Activated CD4-positive, alpha-beta memory T cell treated with anti-CD3 and anti-CD28 coated beads for 36 hours (primary cell): ENCODE data around the gene DGCR6L. TPM values are rescaled to one million over a fixed set of nuclear protein-coding genes. Genes with fewer than 3 reads are reported as not detected.
"Not testable (repeated sequence)": the region's sequence is repeated elsewhere in the genome, so short reads cannot be mapped to it uniquely, and the experiment has no call there.

Experiments
- CTCF ChIA-PET: fragments of 350-600 bp; sonication (Branson Sonifier 250); formaldehyde crosslinking; loops from one replicate; lab custom pipeline; 2021; ENCODE audit warnings: antibody characterized with exemption, inconsistent platforms; lab: Charles Lee
- POLR2A ChIA-PET: fragments of 350-600 bp; sonication (Branson Sonifier 250); formaldehyde crosslinking; loops from one replicate; lab custom pipeline; 2021; ENCODE audit warnings: antibody characterized with exemption; lab: Charles Lee
- DNase-seq: peaks from one replicate; pipeline ENCODE4 v3.0.0-alpha.2; 2020
- H3K27ac Mint-ChIP-seq: one replicate; pipeline ENCODE4 v1.8.0; 2021; ENCODE audit warnings: mixed read lengths
- H3K27me3 Mint-ChIP-seq: one replicate; pipeline ENCODE4 v1.8.0; 2021; ENCODE audit warnings: mixed read lengths
- H3K36me3 Mint-ChIP-seq: one replicate; pipeline ENCODE4 v1.8.0; 2021; ENCODE audit warnings: mixed read lengths
- H3K4me1 Mint-ChIP-seq: one replicate; pipeline ENCODE4 v1.8.0; 2021; ENCODE audit warnings: low read depth, mixed read lengths
- H3K4me3 Mint-ChIP-seq: one replicate; pipeline ENCODE4 v1.8.0; 2021; ENCODE audit warnings: mild to moderate bottlenecking, mixed read lengths
- H3K9me3 Mint-ChIP-seq: one replicate; pipeline ENCODE4 v1.8.0; 2021; ENCODE audit warnings: mixed read lengths
- intact Hi-C: fragments of 100-400 bp; cut with micrococcal nuclease; formaldehyde crosslinking; loops from one replicate; pipeline ENCODE4 v1.15.1; 2023
- total RNA-seq, 2 experiments: library from RNA; stranded (reverse); gene quantifications; one replicate each; pipeline ENCODE4 v1.2.3, GENCODE V29; 2021

Gene DGCR6L
- total RNA-seq, 2 experiments from 2014 or later: 26.9 to 31.3 TPM

GRCh38 chr22:20283674-20284066 lies 36.2 kb downstream of the DGCR6L start:
- Mint-ChIP-seq H3K4me1 (no peaks in the 10 kb centered on the region), H3K4me3 (no peak overlapping the region), H3K27ac (no peak overlapping the region), H3K9me3 (no peaks in the 10 kb centered on the region), H3K36me3 (no peaks in the 10 kb centered on the region), H3K27me3 (peaks cover 2% of the 10 kb centered on the region)
- ChIA-PET POLR2A (no interaction called here), CTCF (interaction anchor here (1.2 to 4.9 kb wide), 3 partner anchors 46 to 127 kb away, joined by 3 to 48 read pairs (median 8); no protein-coding TSS in a partner anchor)
- intact Hi-C loops: no loop called here
- no peak for DNase-seq

GRCh38 chr22:20282901-20283673 lies 36.8 kb downstream of the DGCR6L start:
- Mint-ChIP-seq H3K27ac (no peak overlapping the region), H3K9me3 (no peaks in the 10 kb centered on the region), H3K27me3 (peaks cover 2% of the 10 kb centered on the region), H3K4me1 (no peaks in the 10 kb centered on the region), H3K4me3 (no peak overlapping the region), H3K36me3 (no peaks in the 10 kb centered on the region)
- POLR2A ChIA-PET: no interaction called here
- DNase-seq: no peak
- CTCF ChIA-PET: interaction anchor here (1.9 to 4.9 kb wide), 2 partner anchors 124 to 127 kb away, joined by 8 to 48 read pairs; no protein-coding TSS in a partner anchor
- intact Hi-C loops: no loop called here

GRCh38 chr22:20281891-20282290 lies 38.0 kb downstream of the DGCR6L start:
- CTCF ChIA-PET: interaction anchor here (0.9 kb wide), 1 partner anchor 125 kb away, joined by 4 read pairs; no protein-coding TSS in a partner anchor
- Mint-ChIP-seq H3K4me1 (no peaks in the 10 kb centered on the region), H3K27me3 (peaks cover 2% of the 10 kb centered on the region), H3K36me3 (no peaks in the 10 kb centered on the region), H3K4me3 (no peak overlapping the region), H3K27ac (no peak overlapping the region), H3K9me3 (no peaks in the 10 kb centered on the region)
- POLR2A ChIA-PET: no interaction called here
- intact Hi-C loops: no loop called here
- no peak for DNase-seq

GRCh38 chr22:20281473-20281872 lies 38.4 kb downstream of the DGCR6L start:
- H3K36me3 Mint-ChIP-seq, DNase-seq, H3K27ac Mint-ChIP-seq, H3K4me1 Mint-ChIP-seq, H3K9me3 Mint-ChIP-seq, POLR2A ChIA-PET, intact Hi-C loops, H3K27me3 Mint-ChIP-seq, H3K4me3 Mint-ChIP-seq: not testable (repeated sequence)
- CTCF ChIA-PET: interaction anchor here (0.9 kb wide), 1 partner anchor 124 kb away, joined by 4 read pairs; no protein-coding TSS in a partner anchor

GRCh38 chr22:20280866-20281265 lies 39.0 kb downstream of the DGCR6L start:
- H3K27me3 Mint-ChIP-seq: peaks cover 2% of the 10 kb centered on the region
- intact Hi-C loops: no loop called here
- no peak overlapping the region for H3K4me3 Mint-ChIP-seq
- H3K27ac Mint-ChIP-seq: no peak overlapping the region
- H3K4me1 Mint-ChIP-seq: no peaks in the 10 kb centered on the region
- H3K36me3 Mint-ChIP-seq: no peaks in the 10 kb centered on the region
- ChIA-PET CTCF (no interaction called here), POLR2A (no interaction called here)
- no peaks in the 10 kb centered on the region for H3K9me3 Mint-ChIP-seq
- DNase-seq: no peak

- H3K4me1 Mint-ChIP-seq, H3K4me3 Mint-ChIP-seq, DNase-seq, POLR2A ChIA-PET, H3K9me3 Mint-ChIP-seq, intact Hi-C loops, H3K27me3 Mint-ChIP-seq, H3K36me3 Mint-ChIP-seq, H3K27ac Mint-ChIP-seq, CTCF ChIA-PET: not testable (repeated sequence)
Measured at GRCh38 chr22:20280163-20280562, 39.7 kb downstream of the DGCR6L start.

GRCh38 chr22:20279662-20280134 lies 40.2 kb downstream of the DGCR6L start:
- no peak overlapping the region for H3K4me3 Mint-ChIP-seq
- peaks cover 2% of the 10 kb centered on the region for H3K27me3 Mint-ChIP-seq
- ChIA-PET CTCF (no interaction called here), POLR2A (no interaction called here)
- H3K36me3 Mint-ChIP-seq: no peaks in the 10 kb centered on the region
- no peaks in the 10 kb centered on the region for H3K4me1 Mint-ChIP-seq
- intact Hi-C loops: no loop called here
- no peak overlapping the region for H3K27ac Mint-ChIP-seq
- no peak for DNase-seq
- no peaks in the 10 kb centered on the region for H3K9me3 Mint-ChIP-seq

- H3K9me3 Mint-ChIP-seq, H3K27ac Mint-ChIP-seq, CTCF ChIA-PET, intact Hi-C loops, H3K27me3 Mint-ChIP-seq, DNase-seq, H3K36me3 Mint-ChIP-seq, H3K4me3 Mint-ChIP-seq, POLR2A ChIA-PET, H3K4me1 Mint-ChIP-seq: not testable (repeated sequence)
Measured at GRCh38 chr22:20278726-20279490, 41.0 kb downstream of the DGCR6L start.

GRCh38 chr22:20277936-20278635 lies 41.8 kb downstream of the DGCR6L start:
- H3K9me3 Mint-ChIP-seq, DNase-seq, H3K36me3 Mint-ChIP-seq, H3K27ac Mint-ChIP-seq, CTCF ChIA-PET, H3K4me1 Mint-ChIP-seq, H3K27me3 Mint-ChIP-seq, POLR2A ChIA-PET, H3K4me3 Mint-ChIP-seq, intact Hi-C loops: not testable (repeated sequence)

- intact Hi-C loops: no loop called here
- no peak for DNase-seq
- ChIA-PET POLR2A (no interaction called here), CTCF (interaction anchor here (1.2 kb wide), 1 partner anchor 119 kb away, joined by 3 read pairs; no protein-coding TSS in a partner anchor)
- Mint-ChIP-seq H3K27me3 (peaks cover 2% of the 10 kb centered on the region), H3K4me1 (no peaks in the 10 kb centered on the region), H3K9me3 (no peaks in the 10 kb centered on the region), H3K4me3 (no peak overlapping the region), H3K36me3 (no peaks in the 10 kb centered on the region), H3K27ac (no peak overlapping the region)
Measured at GRCh38 chr22:20276468-20276867, 43.4 kb downstream of the DGCR6L start.

GRCh38 chr22:20275836-20276235 lies 44.0 kb downstream of the DGCR6L start:
- peaks cover 2% of the 10 kb centered on the region for H3K27me3 Mint-ChIP-seq

GRCh38 chr22:20275325-20275724 lies 44.5 kb downstream of the DGCR6L start:
- H3K4me1 Mint-ChIP-seq, H3K36me3 Mint-ChIP-seq, intact Hi-C loops, H3K27ac Mint-ChIP-seq, H3K27me3 Mint-ChIP-seq, POLR2A ChIA-PET, H3K4me3 Mint-ChIP-seq, CTCF ChIA-PET, H3K9me3 Mint-ChIP-seq, DNase-seq: not testable (repeated sequence)

More at GRCh38 chr22:20275836-20276235, 44.0 kb downstream of the DGCR6L start:
- intact Hi-C loops: no loop called here
- no peaks in the 10 kb centered on the region for H3K4me1 Mint-ChIP-seq
- POLR2A ChIA-PET: no interaction called here
- CTCF ChIA-PET: interaction anchor here (1.2 kb wide), 1 partner anchor 119 kb away, joined by 3 read pairs; no protein-coding TSS in a partner anchor
- no peak for DNase-seq
- H3K4me3 Mint-ChIP-seq: no peak overlapping the region
- no peaks in the 10 kb centered on the region for H3K9me3 Mint-ChIP-seq
- H3K27ac Mint-ChIP-seq: no peak overlapping the region
- H3K36me3 Mint-ChIP-seq: no peaks in the 10 kb centered on the region
